SJCRH30 (cell line): Measurements from ENCODE around the gene GOLGA1. TPM values are rescaled to one million over a fixed set of nuclear protein-coding genes. Genes with fewer than 3 reads are reported as not detected.
"Not testable (repeated sequence)": the region's sequence is repeated elsewhere in the genome, so short reads cannot be mapped to it uniquely, and the experiment has no call there.

Experiments
- DNase-seq, 2 experiments: peaks; one replicate each; pipeline ENCODE4 v3.0.0-alpha.2; 2015 to 2020
- H3K27ac ChIP-seq: fragments of 250-450 bp; sonication (Bioruptor Pico); 2 replicates; pipeline ENCODE4 v1.5.1; 2020; ENCODE audit warnings: mild to moderate bottlenecking, moderate library complexity
- H3K27me3 ChIP-seq: fragments of 250-450 bp; sonication (Bioruptor Pico); 2 replicates; pipeline ENCODE4 v1.5.1; 2020; ENCODE audit warnings: mild to moderate bottlenecking, moderate library complexity
- H3K36me3 ChIP-seq: fragments of 250-450 bp; sonication (Bioruptor Pico); 2 replicates; pipeline ENCODE4 v1.5.1; 2020; ENCODE audit warnings: mild to moderate bottlenecking, moderate library complexity
- H3K4me1 ChIP-seq: fragments of 250-450 bp; sonication (Bioruptor Pico); 2 replicates; pipeline ENCODE4 v1.5.1; 2020; ENCODE audit warnings: mild to moderate bottlenecking, moderate library complexity
- H3K4me3 ChIP-seq: fragments of 250-450 bp; sonication (Bioruptor Pico); 2 replicates; pipeline ENCODE4 v1.5.1; 2020; ENCODE audit warnings: mild to moderate bottlenecking, moderate library complexity
- H3K9me3 ChIP-seq: fragments of 250-450 bp; sonication (Bioruptor Pico); replicated peaks from 2 replicates; pipeline ENCODE4 v1.5.1; 2020; ENCODE audit warnings: mild to moderate bottlenecking, moderate library complexity
- total RNA-seq: library from RNA; depleted of rRNA; stranded (reverse); fragments of >200 nt; shearing (Covaris generic); gene quantifications from 2 replicates; pipeline ENCODE4 v1.2.3, GENCODE V29; 2014

GOLGA1 gene
- total RNA-seq, 1 experiment from 2014 or later = 10.1 TPM

DNA sequence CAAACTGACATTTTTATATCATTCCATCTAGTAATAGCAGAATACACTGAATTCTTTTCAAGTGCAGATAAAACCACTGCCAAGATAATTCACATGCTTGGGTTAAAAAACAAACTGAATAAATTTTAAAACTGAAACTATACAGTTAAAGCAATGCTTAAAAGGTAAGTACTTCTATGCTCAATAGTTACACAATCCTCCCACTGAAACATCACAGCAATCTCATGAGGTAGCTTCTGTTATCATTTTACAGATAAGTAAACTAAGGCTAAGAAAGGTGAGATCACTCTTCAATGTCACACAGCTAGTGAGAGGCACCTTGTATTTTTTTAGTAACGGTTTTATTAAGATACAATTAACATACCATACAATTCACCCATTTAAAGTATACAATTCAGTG lies 13.4 kb upstream of the GOLGA1 start:
- Histone ChIP-seq H3K27me3 (no peaks in the 10 kb centered on the region), H3K4me1 (no peaks in the 10 kb centered on the region), H3K4me3 (no peak overlapping the region), H3K27ac (no peak overlapping the region), H3K36me3 (no peaks in the 10 kb centered on the region), H3K9me3 (no peaks in the 10 kb centered on the region)
- no peak for DNase-seq

DNA sequence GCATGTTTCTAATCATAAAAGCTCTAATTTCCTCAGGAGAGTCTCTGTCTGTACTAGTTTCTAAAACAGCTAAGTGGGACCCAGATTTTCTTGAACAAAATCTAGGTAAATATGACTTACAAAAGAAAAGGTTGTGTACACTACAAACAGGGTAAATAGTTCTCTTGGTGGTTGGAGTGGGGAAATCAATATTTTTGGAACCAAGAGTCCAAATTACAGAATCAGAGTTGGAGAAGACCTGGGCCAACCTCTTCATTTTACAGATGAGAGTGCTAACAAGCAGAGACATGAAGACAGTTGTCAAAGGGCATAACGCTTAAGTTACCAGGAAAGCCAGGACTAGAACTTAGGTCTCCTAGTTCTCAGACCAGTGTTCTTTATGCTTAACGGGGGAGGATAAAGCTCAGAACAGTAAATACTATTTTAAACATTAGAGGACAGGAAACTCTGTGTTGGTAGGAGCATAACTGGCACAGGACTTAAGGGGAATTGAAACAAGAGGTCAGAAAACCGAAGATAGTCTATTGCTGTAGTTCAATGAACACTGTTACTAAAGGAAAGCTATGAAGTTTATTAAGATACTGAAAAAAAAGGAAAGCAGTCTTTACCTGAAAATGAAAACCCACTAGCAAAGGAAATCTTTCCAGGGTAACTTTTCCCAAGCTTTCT lies 9.3 kb upstream of the GOLGA1 start:
- Histone ChIP-seq H3K4me1 (no peaks in the 10 kb centered on the region), H3K36me3 (no peaks in the 10 kb centered on the region), H3K27ac (no peak overlapping the region), H3K9me3 (no peaks in the 10 kb centered on the region), H3K27me3 (no peaks in the 10 kb centered on the region), H3K4me3 (no peak overlapping the region)
- DNase-seq = no peak

DNA sequence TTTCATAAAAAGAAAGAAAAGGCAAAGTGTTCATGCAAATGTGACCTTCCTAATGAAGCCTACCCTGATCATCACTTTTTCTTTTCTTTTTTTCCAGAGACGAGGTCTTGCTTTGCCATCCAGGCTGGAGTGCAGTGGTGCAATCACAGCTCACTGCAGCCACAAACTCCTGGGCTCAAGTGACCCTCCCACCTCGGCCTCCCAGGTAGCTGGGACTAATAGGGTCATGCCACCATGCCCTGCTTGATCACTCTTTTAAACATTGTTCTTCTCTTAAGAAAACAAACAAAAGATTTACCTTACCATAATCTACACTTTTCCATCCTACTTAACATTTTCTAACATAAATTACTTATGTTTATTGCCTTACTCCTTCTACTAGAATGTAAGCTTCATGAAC lies 8.5 kb upstream of the GOLGA1 start:
- H3K27me3 ChIP-seq = no peaks in the 10 kb centered on the region
- no peaks in the 10 kb centered on the region for H3K36me3 ChIP-seq
- no peak overlapping the region for H3K27ac ChIP-seq
- H3K4me3 ChIP-seq = no peak overlapping the region
- DNase-seq = no peak
- H3K4me1 ChIP-seq = no peaks in the 10 kb centered on the region
- no peaks in the 10 kb centered on the region for H3K9me3 ChIP-seq

DNA sequence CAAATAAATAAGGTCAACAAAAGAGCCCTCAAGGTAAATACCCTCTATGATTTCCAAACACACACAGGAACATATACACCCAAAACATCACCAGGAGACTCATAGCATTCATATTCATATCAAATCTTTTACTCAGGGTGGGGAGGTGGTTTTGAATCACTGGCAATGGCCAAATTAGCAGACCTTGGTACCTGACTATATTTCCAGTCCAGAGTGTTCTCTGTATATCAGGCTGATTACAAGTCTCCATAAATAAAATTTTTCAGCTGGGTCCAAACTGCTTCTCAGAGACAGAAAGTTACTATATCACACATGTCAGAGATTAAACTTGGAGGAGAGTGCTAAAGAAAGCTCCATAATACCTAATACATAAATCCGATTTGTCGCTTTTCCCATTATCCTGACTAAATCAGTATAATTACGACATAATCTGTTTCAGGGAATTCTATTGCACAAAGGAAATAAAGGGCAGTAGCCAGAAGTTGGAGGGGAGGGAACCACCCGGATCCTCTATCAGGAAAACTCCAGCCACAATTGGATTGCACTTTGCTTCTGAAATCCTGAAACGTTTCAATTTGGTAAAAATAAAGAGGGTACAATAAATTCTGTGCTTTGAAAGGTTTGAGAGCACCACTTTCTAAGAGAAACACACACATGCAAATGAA lies 7.0 kb upstream of the GOLGA1 start:
- DNase-seq = no peak
- Histone ChIP-seq H3K36me3 (no peaks in the 10 kb centered on the region), H3K4me1 (no peaks in the 10 kb centered on the region), H3K27ac (no peak overlapping the region), H3K9me3 (no peaks in the 10 kb centered on the region), H3K27me3 (no peaks in the 10 kb centered on the region), H3K4me3 (no peak overlapping the region)

DNA sequence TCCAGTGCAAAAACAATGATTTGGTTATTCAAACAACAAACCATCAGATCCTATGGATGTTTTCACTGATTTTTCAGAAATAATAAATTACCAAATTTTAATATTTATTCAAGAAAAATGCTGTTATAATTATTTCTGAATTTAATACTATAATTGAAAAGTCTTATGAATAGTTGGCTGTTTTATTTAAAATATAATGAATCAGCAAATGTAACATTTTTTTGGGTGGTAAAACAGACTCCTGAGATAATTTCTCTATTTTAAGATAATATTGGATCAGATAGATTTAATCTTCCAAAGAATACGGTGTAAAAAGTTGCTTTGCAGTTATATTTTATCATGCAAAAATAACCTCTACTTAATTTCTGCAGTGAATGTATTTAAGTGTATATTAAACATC lies 5.3 kb upstream of the GOLGA1 start:
- no peak for DNase-seq
- Histone ChIP-seq H3K4me3 (no peak overlapping the region), H3K36me3 (no peaks in the 10 kb centered on the region), H3K9me3 (no peaks in the 10 kb centered on the region), H3K4me1 (no peaks in the 10 kb centered on the region), H3K27ac (no peak overlapping the region), H3K27me3 (no peaks in the 10 kb centered on the region)

DNA sequence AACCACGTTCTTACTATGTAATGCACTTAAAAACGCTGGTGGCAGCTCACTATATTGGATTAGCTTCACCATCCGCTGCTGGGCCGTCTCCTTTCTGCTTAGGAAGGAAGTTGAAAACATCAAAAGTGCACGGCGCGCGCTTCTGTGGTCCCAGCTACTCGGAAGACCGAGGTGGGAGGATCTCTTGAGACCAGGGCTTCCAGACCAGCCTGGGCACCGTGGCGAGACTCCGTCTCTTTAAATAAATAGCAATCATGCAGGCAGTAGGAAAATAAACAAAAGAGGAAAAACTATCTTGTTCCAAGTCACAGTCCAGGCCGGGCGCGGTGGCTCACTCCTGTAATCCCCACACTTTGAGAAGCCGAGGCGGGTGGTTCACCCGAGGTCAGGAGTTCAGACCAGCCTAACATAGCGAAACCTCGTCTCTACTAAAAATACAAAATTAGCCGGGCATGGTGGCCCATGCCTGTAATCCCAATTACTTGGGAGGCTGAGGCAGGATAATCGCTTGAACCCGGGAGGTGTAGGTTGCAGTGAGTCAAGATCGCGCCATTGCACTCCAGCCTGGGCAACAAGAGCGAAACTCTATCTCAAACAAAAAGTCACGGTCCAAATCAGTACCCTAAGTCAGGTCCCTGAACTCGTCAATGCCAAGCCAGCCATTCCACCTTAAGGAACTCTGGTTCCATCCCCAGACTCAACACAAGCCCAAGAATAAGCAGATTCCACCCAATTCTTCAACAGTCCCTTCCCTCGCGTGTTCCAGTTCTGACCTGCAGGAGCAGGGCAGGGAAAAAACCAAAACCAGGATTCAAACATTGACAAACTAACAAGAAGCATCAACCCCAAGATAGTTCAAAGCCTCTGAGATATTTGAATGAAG lies 1.0 kb upstream of the GOLGA1 start:
- no peaks in the 10 kb centered on the region for H3K36me3 ChIP-seq
- no peaks in the 10 kb centered on the region for H3K9me3 ChIP-seq
- H3K27me3 ChIP-seq = no peaks in the 10 kb centered on the region
- H3K27ac ChIP-seq = peak overlapping the region; percentile 60
- peak overlapping the region; percentile 79 for H3K4me3 ChIP-seq
- DNase-seq = peak; percentile 69 to 77
- no peaks in the 10 kb centered on the region for H3K4me1 ChIP-seq

DNA sequence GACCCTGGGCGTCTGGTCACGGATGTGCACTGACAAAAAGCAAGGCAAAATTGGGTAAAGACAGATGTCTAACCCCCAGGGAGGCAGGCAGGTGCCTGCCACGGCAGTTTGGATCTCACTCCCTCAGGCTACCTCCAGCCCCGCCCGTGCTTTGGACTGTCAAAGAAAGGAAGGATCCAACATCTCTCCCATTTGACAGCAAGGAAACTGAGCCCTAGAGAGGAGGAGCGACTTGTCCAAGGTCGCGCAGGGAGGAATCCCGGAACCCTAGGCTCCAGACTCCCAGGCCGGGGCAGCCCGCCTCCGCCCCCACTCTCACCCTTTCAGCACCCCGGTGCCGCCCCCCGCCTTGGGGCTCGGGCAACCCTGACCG lies 376 bp downstream of the GOLGA1 start:
- H3K4me3 ChIP-seq = peak overlapping the region; percentile 79
- no peaks in the 10 kb centered on the region for H3K36me3 ChIP-seq
- H3K9me3 ChIP-seq = no peaks in the 10 kb centered on the region
- peak overlapping the region; percentile 60 for H3K27ac ChIP-seq
- H3K27me3 ChIP-seq = no peaks in the 10 kb centered on the region
- H3K4me1 ChIP-seq = no peaks in the 10 kb centered on the region
- DNase-seq = no peak

DNA sequence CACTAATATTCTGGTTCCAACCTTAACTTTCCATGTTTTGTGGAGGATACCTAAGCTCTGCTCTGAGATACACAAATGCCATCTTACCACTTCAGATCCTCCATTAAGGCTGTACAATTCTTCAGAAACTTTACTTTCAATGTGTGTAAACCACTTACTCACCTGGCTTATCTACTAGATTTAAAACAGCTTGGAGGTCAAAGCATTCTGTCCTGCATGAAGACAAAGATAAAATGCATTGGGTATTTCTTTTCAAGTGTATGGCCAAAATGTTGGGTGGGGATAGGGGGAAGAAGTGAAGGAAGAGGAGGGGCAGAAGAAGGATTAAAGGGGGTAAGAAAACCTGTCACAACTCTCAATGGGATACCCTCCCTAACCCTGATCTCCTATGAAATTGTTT lies 939 bp downstream of the GOLGA1 start:
- H3K27me3 ChIP-seq = no peaks in the 10 kb centered on the region
- H3K36me3 ChIP-seq = no peaks in the 10 kb centered on the region
- no peaks in the 10 kb centered on the region for H3K4me1 ChIP-seq
- peak overlapping the region; percentile 79 for H3K4me3 ChIP-seq
- no peak for DNase-seq
- H3K27ac ChIP-seq = no peak overlapping the region
- H3K9me3 ChIP-seq = no peaks in the 10 kb centered on the region

DNA sequence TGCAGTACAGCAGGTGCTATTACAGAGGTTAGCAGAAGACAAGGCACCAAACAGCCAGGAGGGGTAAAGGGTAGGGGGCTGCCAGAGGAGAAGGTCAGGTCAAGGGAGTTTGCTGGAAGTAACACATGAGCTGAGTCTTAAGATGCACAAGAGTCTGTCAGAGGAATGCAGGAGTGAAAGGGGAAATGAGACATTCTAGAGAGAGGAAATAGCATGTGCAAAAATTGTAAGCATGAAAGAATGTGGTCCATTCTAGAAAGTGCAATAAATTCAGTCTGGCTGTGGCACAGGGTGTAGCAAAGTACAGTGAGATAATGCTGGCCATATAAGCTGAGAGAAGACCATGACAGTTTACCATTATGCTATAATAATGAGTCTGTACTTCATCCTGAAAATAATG lies 6.6 kb downstream of the GOLGA1 start:
- Histone ChIP-seq H3K36me3 (no peaks in the 10 kb centered on the region; the same call in 1 of the 2 replicates), H3K9me3 (no peaks in the 10 kb centered on the region), H3K4me3 (no peak overlapping the region), H3K4me1 (no peaks in the 10 kb centered on the region), H3K27ac (no peak overlapping the region), H3K27me3 (no peaks in the 10 kb centered on the region)
- DNase-seq = no peak

DNA sequence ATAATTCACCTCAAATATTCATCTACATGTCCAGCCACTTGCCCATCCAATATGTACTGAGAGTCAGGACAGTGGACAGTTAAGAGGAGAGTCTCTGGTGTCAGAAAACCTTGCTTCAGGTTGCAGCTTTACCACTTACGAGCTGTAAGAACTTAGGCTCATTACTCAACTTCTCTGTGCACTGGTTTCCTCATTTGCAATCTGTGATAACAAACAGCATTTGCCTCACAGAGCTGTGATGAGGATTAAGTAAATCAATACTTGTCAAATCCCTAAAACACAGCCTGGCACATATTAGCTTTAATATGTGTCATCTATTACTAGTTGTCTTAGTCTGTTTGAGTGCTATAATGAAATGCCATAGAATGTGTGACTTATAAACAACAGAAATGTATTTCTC lies 8.6 kb downstream of the GOLGA1 start:
- Histone ChIP-seq H3K4me1 (no peaks in the 10 kb centered on the region), H3K27ac (no peak overlapping the region), H3K36me3 (no peaks in the 10 kb centered on the region; the same call in 1 of the 2 replicates), H3K27me3 (no peaks in the 10 kb centered on the region), H3K9me3 (no peaks in the 10 kb centered on the region), H3K4me3 (no peak overlapping the region)
- DNase-seq = no peak

DNA sequence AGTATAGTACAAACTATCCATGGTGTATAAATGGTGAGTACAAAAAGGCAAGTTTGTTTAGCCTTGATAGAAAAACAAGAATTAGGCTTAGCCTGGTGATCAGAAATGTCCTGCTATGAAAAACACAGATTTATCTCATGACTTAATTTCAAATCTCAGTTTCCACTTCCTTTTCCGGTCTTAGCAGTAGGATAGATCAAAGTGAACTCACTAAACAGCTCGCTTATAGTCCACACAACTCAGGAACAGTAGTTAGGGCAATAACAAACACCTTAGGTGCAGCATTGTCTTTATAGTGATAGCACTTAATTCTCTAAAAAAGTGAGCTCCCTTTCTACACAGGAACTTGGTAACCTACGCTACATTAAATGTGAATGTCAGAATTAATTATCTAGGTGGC lies 11.4 kb downstream of the GOLGA1 start:
- Histone ChIP-seq H3K4me3 (no peak overlapping the region), H3K27ac (no peak overlapping the region), H3K36me3 (no peaks in the 10 kb centered on the region; the same call in 1 of the 2 replicates), H3K9me3 (no peaks in the 10 kb centered on the region), H3K4me1 (no peaks in the 10 kb centered on the region), H3K27me3 (no peaks in the 10 kb centered on the region)
- no peak for DNase-seq

DNA sequence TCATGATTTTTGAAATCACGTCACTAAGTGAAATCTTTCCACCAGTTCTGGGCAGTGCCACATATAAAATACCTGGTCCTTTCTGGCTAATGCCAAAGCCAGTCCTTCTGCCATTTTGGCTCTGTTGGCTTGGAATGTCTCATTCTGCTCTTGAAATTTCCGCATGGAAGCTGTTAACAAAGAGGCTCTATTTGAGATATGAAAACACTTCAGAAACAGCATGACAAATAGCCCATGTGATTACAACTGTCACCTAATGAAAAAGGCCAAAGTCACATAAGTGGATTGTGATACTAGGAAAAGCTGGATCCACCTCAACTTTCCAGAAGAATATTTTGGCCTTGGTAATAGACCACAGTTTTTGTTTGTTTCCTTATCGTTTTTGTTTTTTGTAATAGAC lies 12.8 kb downstream of the GOLGA1 start:
- no peak for DNase-seq
- Histone ChIP-seq H3K36me3 (no peaks in the 10 kb centered on the region; the same call in 1 of the 2 replicates), H3K9me3 (no peaks in the 10 kb centered on the region), H3K4me3 (no peak overlapping the region), H3K4me1 (no peaks in the 10 kb centered on the region), H3K27ac (no peak overlapping the region), H3K27me3 (no peaks in the 10 kb centered on the region)

DNA sequence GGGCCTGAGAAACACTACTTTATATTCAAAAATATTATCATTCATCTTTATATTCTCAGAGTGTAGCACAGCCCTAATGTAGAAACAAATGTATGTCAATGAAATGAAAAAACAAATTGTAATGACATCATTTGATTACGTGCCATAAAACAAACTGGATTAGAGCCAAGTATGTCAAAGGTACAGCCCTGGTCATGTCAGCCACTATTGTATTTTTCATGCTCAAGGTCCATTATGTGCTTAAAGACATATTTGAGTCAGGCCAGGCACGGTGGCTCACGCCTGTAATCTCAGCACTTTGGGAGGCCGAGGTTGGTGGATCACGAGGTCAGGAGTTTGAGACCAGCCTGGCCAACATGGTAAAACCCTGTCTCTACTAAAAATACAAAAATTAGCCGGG lies 20.5 kb downstream of the GOLGA1 start:
- not testable (repeated sequence) for H3K36me3 ChIP-seq, H3K4me1 ChIP-seq, H3K27me3 ChIP-seq, H3K9me3 ChIP-seq, H3K27ac ChIP-seq, DNase-seq, H3K4me3 ChIP-seq

DNA sequence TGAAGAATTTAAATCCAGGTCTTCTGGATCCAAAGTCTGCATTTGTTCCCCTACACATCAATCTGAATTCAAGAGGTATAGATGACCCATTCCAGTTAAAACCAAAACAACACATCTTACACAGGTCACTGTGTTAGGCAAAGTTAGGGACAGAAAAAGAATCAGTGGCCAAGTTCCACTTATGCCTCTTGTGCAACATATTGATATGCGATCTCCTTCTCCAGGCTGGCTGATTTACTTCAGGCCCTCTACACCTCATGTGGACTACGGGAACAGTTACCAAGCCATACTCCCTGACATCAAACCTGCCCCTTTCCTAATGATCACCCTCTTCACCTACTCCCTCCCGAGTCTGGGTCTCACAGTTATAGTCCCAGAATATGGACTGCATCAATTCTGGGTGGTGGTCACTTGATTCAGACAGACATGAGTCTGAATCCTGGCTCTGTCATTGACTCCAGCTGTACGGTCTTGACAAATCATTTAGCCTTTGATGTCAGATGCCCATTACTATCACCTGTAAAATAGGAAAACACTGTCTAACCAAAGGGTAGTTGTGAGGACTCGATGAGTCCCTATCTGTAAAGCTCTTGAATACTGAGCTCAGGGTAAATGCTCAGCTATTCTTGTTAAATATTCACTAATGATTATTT lies 26.0 kb downstream of the GOLGA1 start:
- H3K9me3 ChIP-seq = no peaks in the 10 kb centered on the region
- H3K27ac ChIP-seq = no peak overlapping the region
- no peaks in the 10 kb centered on the region for H3K27me3 ChIP-seq
- no peak for DNase-seq
- H3K4me1 ChIP-seq = no peaks in the 10 kb centered on the region
- H3K4me3 ChIP-seq = no peak overlapping the region
- H3K36me3 ChIP-seq = no peaks in the 10 kb centered on the region

DNA sequence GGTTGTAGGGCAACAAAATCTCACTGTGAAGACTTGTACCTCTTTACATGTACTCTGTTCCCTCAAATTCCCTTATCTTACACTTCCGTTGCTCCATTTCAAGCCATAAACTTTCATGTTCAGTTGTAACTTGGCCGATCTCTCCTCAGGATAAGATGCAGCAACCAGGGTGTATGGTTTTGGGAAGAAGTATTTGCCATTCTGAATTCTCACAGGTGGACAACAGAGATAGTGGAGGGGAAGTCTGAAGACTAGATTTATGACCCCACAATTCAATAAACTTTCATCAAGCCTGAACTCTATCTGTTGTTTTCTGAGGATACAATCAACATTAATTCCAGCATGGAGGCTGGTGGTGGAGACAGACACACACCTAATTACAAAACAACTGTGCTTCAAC lies 27.5 kb downstream of the GOLGA1 start:
- Histone ChIP-seq H3K4me1 (no peaks in the 10 kb centered on the region), H3K4me3 (no peak overlapping the region), H3K9me3 (no peaks in the 10 kb centered on the region), H3K27me3 (no peaks in the 10 kb centered on the region), H3K36me3 (no peaks in the 10 kb centered on the region), H3K27ac (no peak overlapping the region)
- DNase-seq = no peak
